Stimulated activated naive B cell treated with anti-CD40 and anti-IgM and Interleukin-4, amounts not matched to agents 10 μg/mL and 1 μg/mL and 100 μg/mL, for 72 hours (primary cell): ENCODE data around the gene RITA1.

ENCODE experiments used
- ATAC-seq, 2 donors: fragments of 150-1000 bp; cut with Tn5 transposase; replicated peaks; 2 replicates each; pipeline ENCODE4 v1.10.0; 2021; ENCODE audit warnings: moderate library complexity in 1 of 2
- DNase-seq: peaks from one replicate; pipeline ENCODE4 v3.0.0; 2021
- H3K27ac Mint-ChIP-seq: one replicate; pipeline ENCODE4 v1.8.0; 2022; ENCODE audit warnings: mild to moderate bottlenecking, mixed read lengths
- H3K27me3 Mint-ChIP-seq, 2 donors: one replicate each; pipeline ENCODE4 v1.8.0; 2022; ENCODE audit warnings: mixed read lengths in 2 of 2
- H3K36me3 Mint-ChIP-seq, 2 donors: one replicate each; pipeline ENCODE4 v1.8.0; 2022; ENCODE audit warnings: mixed read lengths in 2 of 2, mild to moderate bottlenecking in 1 of 2
- H3K4me1 Mint-ChIP-seq, 2 donors: one replicate each; pipeline ENCODE4 v1.8.0; 2022; ENCODE audit warnings: mixed read lengths in 2 of 2, mild to moderate bottlenecking in 1 of 2
- H3K4me3 Mint-ChIP-seq, 2 donors: one replicate each; pipeline ENCODE4 v1.8.0; 2022; ENCODE audit warnings: mild to moderate bottlenecking in 2 of 2, mixed read lengths in 2 of 2, moderate library complexity in 1 of 2
- H3K9me3 Mint-ChIP-seq, 2 donors: one replicate each; pipeline ENCODE4 v1.8.0; 2022; ENCODE audit warnings: mixed read lengths in 2 of 2, mild to moderate bottlenecking in 1 of 2

RITA1 gene

GRCh38 chr12:113216027-113216426, 30.5 kb downstream of the RITA1 start:
- peaks cover 0 to 6% of the 10 kb centered on the region in 2 donors for H3K36me3 Mint-ChIP-seq
- no peak for DNase-seq
- H3K27me3 Mint-ChIP-seq = no peaks in the 10 kb centered on the region
- H3K4me3 Mint-ChIP-seq = no peak overlapping the region
- H3K27ac Mint-ChIP-seq = peak overlapping the region; percentile 56
- ATAC-seq = no peak
- no peaks in the 10 kb centered on the region for H3K9me3 Mint-ChIP-seq
- H3K4me1 Mint-ChIP-seq = peaks cover 27 to 53% of the 10 kb centered on the region in 2 donors

GRCh38 chr12:113220593-113221180, 35.2 kb downstream of the RITA1 start:
- Mint-ChIP-seq H3K36me3 (peaks cover 10 to 15% of the 10 kb centered on the region in 2 donors), H3K4me3 (peak overlapping the region; percentile 96 to 97), H3K4me1 (peaks cover 24 to 52% of the 10 kb centered on the region in 2 donors), H3K9me3 (no peaks in the 10 kb centered on the region), H3K27me3 (no peaks in the 10 kb centered on the region), H3K27ac (peak overlapping the region; percentile 99)
- DNase-seq = no peak
- ATAC-seq = no peak

DNA sequence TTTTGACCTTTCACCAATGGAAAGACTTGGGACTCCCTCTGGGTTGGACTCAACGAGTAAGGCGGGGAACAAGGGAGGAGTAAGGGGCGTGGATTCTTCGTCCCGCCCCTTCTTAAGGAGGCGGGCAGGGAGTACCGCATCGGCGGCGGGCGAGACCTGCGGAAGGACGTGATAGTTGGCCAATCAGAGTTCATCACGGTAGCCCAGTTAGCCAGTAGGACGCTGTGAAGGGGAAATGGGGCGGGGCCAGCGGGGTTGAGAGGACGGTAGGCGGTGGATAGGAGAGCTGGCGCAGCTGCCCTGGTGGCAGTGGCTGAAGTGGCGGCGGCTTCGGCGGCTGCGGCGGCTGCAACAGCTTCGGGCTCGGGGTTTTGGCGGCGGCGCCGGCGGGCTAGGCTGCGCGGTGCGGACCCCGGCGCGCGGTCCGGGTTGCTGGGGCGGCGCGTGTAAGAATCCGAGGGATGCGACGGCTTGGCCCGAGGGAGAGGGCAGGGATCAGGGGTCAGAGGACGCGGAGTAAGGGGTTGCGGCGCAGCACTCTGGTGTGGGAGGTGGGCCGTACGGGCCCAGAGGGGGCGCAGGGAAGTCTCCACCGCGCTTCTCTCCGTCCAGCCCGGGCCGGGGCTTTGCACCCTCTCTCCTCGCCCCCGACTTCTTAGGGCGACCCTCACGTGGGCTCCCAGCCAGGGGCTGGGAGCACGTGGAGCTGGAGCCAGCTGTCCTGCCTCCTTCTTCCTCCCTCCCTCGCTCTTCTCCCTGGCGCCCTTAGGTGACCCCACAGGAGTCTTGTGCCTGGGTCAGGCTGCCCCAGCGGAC, 35.9 kb downstream of the RITA1 start, which contains the start of gene TPCN1:
Gene TPCN1, plus strand, starts transcription at position 284 of the 816 bp plus-strand sequence. CDS start 5,389 bp downstream, outside the sequence.
- H3K4me1 Mint-ChIP-seq = peaks cover 20 to 45% of the 10 kb centered on the region in 2 donors
- no peaks in the 10 kb centered on the region for H3K9me3 Mint-ChIP-seq
- ATAC-seq = peak; percentile 90 to 92
- no peaks in the 10 kb centered on the region for H3K27me3 Mint-ChIP-seq
- peak within 1 kb of the TSS; percentile 99 for H3K27ac Mint-ChIP-seq
- peaks cover 10 to 15% of the 10 kb centered on the region in 2 donors for H3K36me3 Mint-ChIP-seq
- peak within 1 kb of the TSS; percentile 96 to 97 for H3K4me3 Mint-ChIP-seq
- DNase-seq = peak; percentile 99

GRCh38 chr12:113221997-113222729, 36.6 kb downstream of the RITA1 start:
- DNase-seq = no peak

DNA sequence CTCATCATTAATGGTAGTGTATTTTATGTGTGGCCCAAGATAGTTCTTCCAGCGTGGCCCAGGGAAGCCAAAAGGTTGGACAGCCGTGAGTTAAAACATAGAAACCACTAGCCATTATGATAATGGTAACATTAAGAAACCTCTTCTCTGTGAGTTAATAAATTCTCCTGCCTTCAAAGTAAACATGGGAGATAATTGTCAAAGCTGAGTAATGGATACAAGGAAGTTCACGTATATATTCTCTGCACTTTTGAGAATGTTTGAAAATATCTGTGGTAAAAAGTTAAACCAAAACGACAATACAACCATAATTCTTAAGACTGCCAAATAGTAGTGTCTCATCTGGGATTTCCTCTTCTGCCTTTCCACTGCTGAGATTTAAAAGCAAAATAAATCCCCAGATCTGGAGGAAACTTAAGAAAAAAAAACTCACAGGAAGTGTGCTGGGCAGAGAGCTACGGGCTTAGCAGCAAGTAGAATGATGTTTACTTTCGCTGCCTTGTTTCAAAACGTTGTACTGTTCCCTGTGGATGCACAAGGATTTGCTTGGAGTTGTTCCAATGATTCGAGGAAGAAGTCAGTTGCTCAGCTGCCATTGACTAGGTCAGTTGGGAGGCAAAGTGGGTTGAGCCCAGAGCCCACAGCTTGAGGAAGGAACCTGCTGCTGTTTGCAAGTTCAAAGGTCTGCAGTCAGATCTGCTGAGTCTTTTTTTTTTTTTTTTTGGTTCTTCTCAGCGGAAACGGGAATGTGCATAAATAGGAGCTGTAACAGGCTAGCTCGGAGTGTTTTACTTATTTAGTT, 37.4 kb downstream of the RITA1 start:
- Mint-ChIP-seq H3K9me3 (no peaks in the 10 kb centered on the region), H3K4me3 (peak overlapping the region; percentile 96 to 97), H3K27ac (peak overlapping the region; percentile 99), H3K36me3 (peaks cover 21 to 29% of the 10 kb centered on the region in 2 donors), H3K27me3 (no peaks in the 10 kb centered on the region), H3K4me1 (peaks cover 18 to 48% of the 10 kb centered on the region in 2 donors)
- DNase-seq (no peak), ATAC-seq (no peak)

More at GRCh38 chr12:113221997-113222729, 36.6 kb downstream of the RITA1 start:
- H3K9me3 Mint-ChIP-seq = no peaks in the 10 kb centered on the region
- peak overlapping the region; percentile 96 to 97 for H3K4me3 Mint-ChIP-seq
- H3K27ac Mint-ChIP-seq = peak overlapping the region; percentile 99
- peaks cover 20 to 48% of the 10 kb centered on the region in 2 donors for H3K4me1 Mint-ChIP-seq
- H3K36me3 Mint-ChIP-seq = peaks cover 15 to 22% of the 10 kb centered on the region in 2 donors
- no peaks in the 10 kb centered on the region for H3K27me3 Mint-ChIP-seq
- peak; percentile 6 to 13 for ATAC-seq

GRCh38 chr12:113224955-113225354, 39.4 kb downstream of the RITA1 start:
- Mint-ChIP-seq H3K4me3 (no peak overlapping the region), H3K9me3 (no peaks in the 10 kb centered on the region), H3K4me1 (peaks cover 30 to 68% of the 10 kb centered on the region in 2 donors), H3K27me3 (no peaks in the 10 kb centered on the region), H3K36me3 (peaks cover 39 to 47% of the 10 kb centered on the region in 2 donors), H3K27ac (peak overlapping the region; percentile 25)
- ATAC-seq = no peak
- DNase-seq = no peak

DNA sequence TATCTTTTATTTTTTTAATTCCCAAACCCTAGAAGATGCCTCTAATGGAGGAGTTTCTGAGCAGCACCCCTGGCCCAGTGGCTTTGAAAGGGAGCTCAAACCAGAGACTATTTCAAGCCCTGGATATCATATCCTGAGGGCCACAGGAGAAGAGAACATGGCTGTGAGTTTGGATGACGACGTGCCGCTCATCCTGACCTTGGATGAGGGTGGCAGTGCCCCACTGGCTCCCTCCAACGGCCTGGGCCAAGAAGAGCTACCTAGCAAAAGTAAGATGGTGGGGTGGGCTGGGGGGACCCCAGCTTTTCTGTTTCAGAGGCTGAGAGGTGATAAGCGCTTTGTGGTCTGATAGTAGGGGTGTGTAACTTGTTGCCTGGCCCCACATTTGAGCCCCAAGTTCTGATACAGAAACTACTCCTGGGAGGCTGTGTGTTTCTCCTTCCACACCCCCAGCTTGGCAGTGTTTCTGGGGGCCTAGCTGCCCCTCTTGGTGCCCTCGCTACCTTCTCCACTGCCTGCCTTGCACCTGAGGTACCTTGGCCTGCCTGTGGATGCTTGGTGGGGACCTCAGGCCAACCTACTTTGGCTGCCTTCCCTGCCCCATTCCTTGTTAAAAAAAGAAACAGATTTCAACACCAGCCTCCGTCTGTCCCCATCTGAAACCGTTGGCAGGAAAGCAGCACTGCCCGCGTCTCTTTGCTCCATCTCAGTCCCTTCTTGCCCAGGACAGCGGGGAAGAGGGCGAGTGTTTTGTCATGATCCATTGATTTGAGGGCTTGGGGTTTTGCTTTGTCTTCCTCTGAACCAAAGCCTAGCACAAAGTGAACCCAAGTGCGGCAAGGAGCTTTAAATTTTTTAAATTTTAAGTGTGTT, 41.4 kb downstream of the RITA1 start:
- no peak for ATAC-seq
- peak overlapping the region; percentile 93 for H3K27ac Mint-ChIP-seq
- peaks cover 49 to 59% of the 10 kb centered on the region in 2 donors for H3K36me3 Mint-ChIP-seq
- H3K4me3 Mint-ChIP-seq = no peak overlapping the region
- no peak for DNase-seq
- H3K9me3 Mint-ChIP-seq = no peaks in the 10 kb centered on the region
- no peaks in the 10 kb centered on the region for H3K27me3 Mint-ChIP-seq
- H3K4me1 Mint-ChIP-seq = peaks cover 38 to 69% of the 10 kb centered on the region in 2 donors

DNA sequence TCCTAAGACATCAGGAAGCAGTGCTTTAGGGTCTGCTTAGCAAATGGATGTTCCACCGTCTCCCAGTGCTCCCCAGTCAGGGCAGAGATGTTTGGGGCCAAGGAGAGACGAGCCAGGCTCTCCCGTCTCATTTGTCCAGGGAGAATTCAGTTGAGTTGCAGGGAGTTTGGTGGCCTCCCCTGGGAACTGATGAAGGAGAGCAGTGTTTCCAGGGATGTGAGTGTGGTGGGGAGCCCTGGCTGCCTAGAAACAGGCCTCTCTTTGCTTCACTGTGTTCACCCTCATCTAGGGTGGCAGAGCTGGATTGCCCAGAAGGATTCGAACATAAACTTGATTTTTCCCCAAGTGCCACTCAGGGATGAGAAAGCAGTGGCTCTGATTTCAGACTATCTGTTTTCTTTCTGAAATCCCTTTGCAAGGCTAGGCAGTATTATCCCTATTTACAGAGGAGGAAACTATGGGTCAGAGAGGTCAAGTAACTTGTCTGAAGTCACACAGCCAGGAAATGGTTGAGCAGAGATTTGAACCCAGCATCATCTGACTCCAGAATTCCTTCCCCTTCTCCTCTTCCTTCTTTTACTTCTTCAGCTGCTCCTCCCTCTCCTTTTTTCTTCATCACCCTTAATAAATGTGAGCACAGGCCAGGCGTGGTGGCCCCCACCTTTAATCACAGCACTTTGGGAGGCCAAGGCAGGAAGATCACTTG, 42.3 kb downstream of the RITA1 start:
- peak overlapping the region; percentile 99 for H3K27ac Mint-ChIP-seq
- H3K4me1 Mint-ChIP-seq = peaks cover 41 to 69% of the 10 kb centered on the region in 2 donors
- no peak for ATAC-seq
- peak overlapping the region in 1 of 2 donors; percentile 13 for H3K4me3 Mint-ChIP-seq
- peaks cover 47 to 58% of the 10 kb centered on the region in 2 donors for H3K36me3 Mint-ChIP-seq
- H3K9me3 Mint-ChIP-seq = no peaks in the 10 kb centered on the region
- H3K27me3 Mint-ChIP-seq = no peaks in the 10 kb centered on the region
- no peak for DNase-seq

- ATAC-seq = no peak
- no peaks in the 10 kb centered on the region for H3K27me3 Mint-ChIP-seq
- peak overlapping the region; percentile 99 for H3K27ac Mint-ChIP-seq
- no peaks in the 10 kb centered on the region for H3K9me3 Mint-ChIP-seq
- peaks cover 44 to 69% of the 10 kb centered on the region in 2 donors for H3K4me1 Mint-ChIP-seq
- H3K36me3 Mint-ChIP-seq = peaks cover 53 to 65% of the 10 kb centered on the region in 2 donors
- DNase-seq = no peak
- H3K4me3 Mint-ChIP-seq = no peak overlapping the region
Measured at GRCh38 chr12:113228394-113229028, 43.0 kb downstream of the RITA1 start.

DNA sequence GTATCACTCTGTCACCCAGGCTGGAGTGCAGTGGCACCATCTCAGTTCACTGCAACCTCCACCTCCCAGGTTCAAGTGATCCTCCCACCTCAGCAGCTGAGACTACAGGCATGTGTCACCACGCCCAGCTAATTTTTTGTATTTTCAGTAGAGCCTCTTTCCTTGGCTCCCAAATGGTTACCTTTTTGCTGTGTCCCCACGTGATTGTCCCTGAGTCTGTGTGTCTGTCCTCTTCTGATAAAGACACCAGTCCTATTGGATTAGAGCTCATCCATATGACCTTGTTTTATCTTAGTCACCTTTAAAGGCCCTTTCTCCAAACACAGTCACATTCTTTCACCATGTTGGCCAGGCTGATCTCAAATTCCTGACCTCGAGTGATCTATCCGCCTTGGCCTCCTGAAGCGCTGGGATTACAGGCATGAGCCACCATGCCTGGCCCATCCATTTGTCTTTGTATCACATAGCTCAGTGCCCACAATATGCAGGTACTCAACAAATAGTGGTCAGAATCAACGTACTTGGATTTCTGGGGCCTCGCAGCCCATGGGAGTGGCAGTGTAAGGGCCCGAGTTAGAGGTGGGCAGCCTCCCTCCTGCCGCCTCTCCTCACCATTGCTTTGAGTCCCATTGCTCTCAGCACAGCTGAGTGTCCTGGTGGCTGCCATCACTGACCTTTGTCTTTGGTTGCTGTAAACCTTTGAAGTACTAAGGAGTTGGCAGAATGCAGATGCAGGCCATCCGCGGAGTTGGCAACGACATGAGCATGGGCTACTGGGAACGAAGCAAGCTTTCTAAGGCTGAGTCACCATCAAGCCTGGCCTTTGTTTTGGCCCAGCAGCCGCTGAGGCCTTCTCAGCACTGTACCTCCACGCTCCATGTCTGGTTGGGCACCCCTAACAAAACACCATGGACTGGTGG, 45.1 kb downstream of the RITA1 start:
- DNase-seq = no peak
- Mint-ChIP-seq H3K27ac (peak overlapping the region; percentile 99), H3K27me3 (no peaks in the 10 kb centered on the region), H3K4me3 (peak overlapping the region; percentile 33 to 76), H3K36me3 (peaks cover 67 to 82% of the 10 kb centered on the region in 2 donors), H3K4me1 (peaks cover 54 to 87% of the 10 kb centered on the region in 2 donors), H3K9me3 (no peaks in the 10 kb centered on the region)
- no peak for ATAC-seq
